OCI-LY7 (cell line): ENCODE measurements around the gene POLA1. TPM values are rescaled to one million over a fixed set of nuclear protein-coding genes. Genes with fewer than 3 reads are reported as not detected.

Experiments used
- BruUV-seq: library from RNA; stranded (reverse); fragments of 400-500 nt; replicated peaks from 2 replicates; lab custom pipeline; 2021; lab: Mats Ljungman, UMichigan
- CTCF ChIA-PET: fragments of 300-600 bp; sonication (Branson Sonifier 250); formaldehyde crosslinking; loops from one replicate; lab custom pipeline; 2022; ENCODE audit warnings: antibody characterized with exemption; ENCODE audit not compliant: unreplicated experiment; lab: Charles Lee
- POLR2A ChIA-PET: fragments of 300-600 bp; sonication (Branson Sonifier 250); formaldehyde crosslinking; loops from one replicate; lab custom pipeline; 2022; ENCODE audit warnings: antibody characterized with exemption; lab: Charles Lee
- DNase-seq: peaks from one replicate; pipeline ENCODE4 v3.0.0-alpha.2; 2015; ENCODE audit warnings: low spot score
- H2AFZ ChIP-seq: fragments of 200-600 bp; sonication (generic), shearing (Covaris generic); 2 replicates; pipeline ENCODE4 v1.6.1; 2014; ENCODE audit warnings: mild to moderate bottlenecking, antibody characterized with exemption, low read length, moderate library complexity
- H3K27ac ChIP-seq: fragments of 200-600 bp; sonication (generic); 2 replicates; pipeline ENCODE4 v1.5.1; 2014; ENCODE audit warnings: mixed run types, low read depth, mild to moderate bottlenecking, moderate library complexity, low read length, inconsistent platforms; ENCODE audit not compliant: poor library complexity, severe bottlenecking
- H3K36me3 ChIP-seq: fragments of 200-600 bp; sonication (generic); 2 replicates; pipeline ENCODE4 v1.6.1; 2014; ENCODE audit warnings: mild to moderate bottlenecking, antibody characterized with exemption, low read length, moderate library complexity, mixed read lengths; ENCODE audit not compliant: insufficient read depth
- H3K4me1 ChIP-seq: fragments of 200-600 bp; sonication (generic); 2 replicates; pipeline ENCODE4 v1.5.1; 2014; ENCODE audit warnings: mild to moderate bottlenecking, low read length; ENCODE audit not compliant: insufficient read depth, poor library complexity, severe bottlenecking
- H3K4me2 ChIP-seq: fragments of 200-600 bp; sonication (generic); 2 replicates; pipeline ENCODE4 v1.6.1; 2014; ENCODE audit warnings: mild to moderate bottlenecking, low read length
- H3K4me3 ChIP-seq: fragments of 200-600 bp; sonication (generic); 2 replicates; pipeline ENCODE4 v1.5.1; 2014; ENCODE audit warnings: mild to moderate bottlenecking, low read depth, low read length; ENCODE audit not compliant: poor library complexity, severe bottlenecking
- H3K79me2 ChIP-seq: fragments of 200-600 bp; sonication (generic); 2 replicates; pipeline ENCODE4 v1.6.1; 2016; ENCODE audit warnings: low read depth, mild to moderate bottlenecking, low read length, moderate library complexity, mixed read lengths; ENCODE audit not compliant: insufficient read depth
- H3K9me2 ChIP-seq: fragments of 200-600 bp; sonication (generic); 2 replicates; pipeline ENCODE4 v1.6.1; 2016; ENCODE audit warnings: mild to moderate bottlenecking, low read length, mixed read lengths; ENCODE audit not compliant: insufficient read depth
- H3K9me3 ChIP-seq: fragments of 200-600 bp; sonication (generic); 2 replicates; pipeline ENCODE4 v1.6.1; 2014; ENCODE audit warnings: mild to moderate bottlenecking, mixed run types, low read length, mixed read lengths
- H4K20me1 ChIP-seq: fragments of 200-600 bp; sonication (generic); 2 replicates; pipeline ENCODE4 v1.6.1; 2014; ENCODE audit warnings: mild to moderate bottlenecking, antibody characterized with exemption, low read length, moderate library complexity, mixed read lengths; ENCODE audit not compliant: insufficient read depth
- CTCF ChIP-seq: fragments of 200-600 bp; sonication (generic); conservative IDR thresholded peaks from 2 replicates; pipeline ENCODE4 v1.5.1; 2014; ENCODE audit warnings: mild to moderate bottlenecking, antibody characterized with exemption, low read length, moderate library complexity, mixed read lengths
- EZH2phosphoT487 ChIP-seq: fragments of 200-600 bp; sonication (generic); IDR thresholded peaks from 2 replicates; pipeline ENCODE4 v1.6.1; 2018; ENCODE audit warnings: low read depth, borderline replicate concordance, mild to moderate bottlenecking, mixed run types, antibody characterized with exemption, low read length, moderate library complexity, mixed read lengths
- intact Hi-C: fragments of 100-400 bp; cut with micrococcal nuclease; formaldehyde crosslinking; loops from one replicate; pipeline ENCODE4 v1.10.0; 2022; ENCODE audit not compliant: unreplicated experiment
- total RNA-seq, 2 experiments: library from RNA; depleted of rRNA in 1 of 2; stranded (reverse); fragments of >200 nt in 1 of 2; shearing (Covaris generic) in 1 of 2; gene quantifications; 2 replicates each; pipeline ENCODE4 v1.2.3, GENCODE V29; 2014 to 2022

POLA1 gene
- total RNA-seq, 2 experiments from 2014 or later: 58.0 to 65.1 TPM

GRCh38 chrX:24956828-24957227 is 263.1 kb downstream of the POLA1 start:
- DNase-seq: no peak
- H3K4me3 ChIP-seq: no peak overlapping the region
- no peak overlapping the region for H3K4me2 ChIP-seq
- no peaks in the 10 kb centered on the region for H3K79me2 ChIP-seq
- intact Hi-C loops: no loop called here
- TF ChIP-seq CTCF (no peak), EZH2phosphoT487 (no peak)
- H3K27ac ChIP-seq: no peak overlapping the region
- H3K9me2 ChIP-seq: no peaks in the 10 kb centered on the region
- CTCF ChIA-PET: no interaction called here
- BruUV-seq: no TSS peak
- no peak overlapping the region for H2AFZ ChIP-seq
- POLR2A ChIA-PET: no interaction called here
- H3K9me3 ChIP-seq: no peaks in the 10 kb centered on the region
- H3K4me1 ChIP-seq: no peaks in the 10 kb centered on the region
- H4K20me1 ChIP-seq: no peaks in the 10 kb centered on the region
- H3K36me3 ChIP-seq: no peaks in the 10 kb centered on the region

GRCh38 chrX:24961809-24962208 is 268.1 kb downstream of the POLA1 start:
- H3K4me3 ChIP-seq: no peak overlapping the region
- intact Hi-C loops: no loop called here
- DNase-seq: no peak
- no peaks in the 10 kb centered on the region for H3K36me3 ChIP-seq
- ChIA-PET POLR2A (no interaction called here), CTCF (no interaction called here)
- H4K20me1 ChIP-seq: no peaks in the 10 kb centered on the region
- no peak overlapping the region for H3K4me2 ChIP-seq
- H3K9me3 ChIP-seq: no peaks in the 10 kb centered on the region
- H3K4me1 ChIP-seq: no peaks in the 10 kb centered on the region
- no peak overlapping the region for H3K27ac ChIP-seq
- H2AFZ ChIP-seq: no peak overlapping the region
- TF ChIP-seq CTCF (no peak), EZH2phosphoT487 (no peak)
- H3K9me2 ChIP-seq: no peaks in the 10 kb centered on the region
- H3K79me2 ChIP-seq: no peaks in the 10 kb centered on the region
- BruUV-seq: no TSS peak

GRCh38 chrX:24963823-24964222 is 270.1 kb downstream of the POLA1 start:
- Histone ChIP-seq H3K9me3 (no peaks in the 10 kb centered on the region), H3K9me2 (no peaks in the 10 kb centered on the region), H3K4me3 (no peak overlapping the region), H2AFZ (no peak overlapping the region), H3K4me1 (no peaks in the 10 kb centered on the region), H3K79me2 (no peaks in the 10 kb centered on the region), H3K27ac (no peak overlapping the region), H3K4me2 (no peak overlapping the region), H3K36me3 (no peaks in the 10 kb centered on the region), H4K20me1 (no peaks in the 10 kb centered on the region)
- DNase-seq: no peak
- POLR2A ChIA-PET: no interaction called here
- no TSS peak for BruUV-seq
- intact Hi-C loops: no loop called here
- CTCF ChIA-PET: no interaction called here
- TF ChIP-seq CTCF (no peak), EZH2phosphoT487 (no peak)
